Germinal center (tissue), 1 donor: Measurements from ENCODE around the gene OR2T2.
"Not testable (repeated sequence)": the region's sequence is repeated elsewhere in the genome, so short reads cannot be mapped to it uniquely, and the experiment has no call there.

Source experiments
- DNase-seq: peaks from one replicate; pipeline ENCODE4 v3.0.0; 2012; ENCODE audit warnings: mixed read lengths, low spot score

Gene OR2T2

GRCh38 chr1:248445399-248445798, at the start of gene OR2T2:
Gene OR2T2, plus strand, starts transcription at chr1:248445637. Its CDS starts 7,161 bp downstream, at chr1:248452798.
- not testable (repeated sequence) for DNase-seq

- DNase-seq: no peak
These were observed 42.7 kb upstream of the OR2T2 start, which contains the start of gene OR2T1 for GRCh38 chr1:248402748-248403147. Gene OR2T1, plus strand, starts transcription at chr1:248403048. Its CDS starts 3,100 bp downstream, at chr1:248406148.

- DNase-seq: no peak
These were observed 41.4 kb upstream of the OR2T2 start for GRCh38 chr1:248404024-248404423.

GRCh38 chr1:248406721-248407692, 38.4 kb upstream of the OR2T2 start:
- DNase-seq: no peak

- DNase-seq: no peak
These were observed 29.2 kb upstream of the OR2T2 start for GRCh38 chr1:248416226-248416625.

GRCh38 chr1:248417854-248418253, 27.6 kb upstream of the OR2T2 start:
- no peak for DNase-seq

GRCh38 chr1:248421384-248421783, 24.1 kb upstream of the OR2T2 start:
- no peak for DNase-seq

- not testable (repeated sequence) for DNase-seq
These were observed 17.8 kb upstream of the OR2T2 start for GRCh38 chr1:248427526-248428191.

GRCh38 chr1:248428192-248428533, 17.3 kb upstream of the OR2T2 start:
- not testable (repeated sequence) for DNase-seq

- not testable (repeated sequence) for DNase-seq
These were observed 13.8 kb upstream of the OR2T2 start for GRCh38 chr1:248431683-248432082.

GRCh38 chr1:248432201-248432600, 13.2 kb upstream of the OR2T2 start:
- peak; percentile 8 for DNase-seq

- not testable (repeated sequence) for DNase-seq
These were observed 11.5 kb upstream of the OR2T2 start for GRCh38 chr1:248433811-248434415.

GRCh38 chr1:248434913-248435312, 10.5 kb upstream of the OR2T2 start:
- DNase-seq: not testable (repeated sequence)

- DNase-seq: not testable (repeated sequence)
These were observed 9.1 kb upstream of the OR2T2 start for GRCh38 chr1:248436303-248436702.

GRCh38 chr1:248438668-248439067, 6.8 kb upstream of the OR2T2 start:
- not testable (repeated sequence) for DNase-seq

- DNase-seq: not testable (repeated sequence)
These were observed 6.2 kb upstream of the OR2T2 start for GRCh38 chr1:248439283-248439682.

- DNase-seq: not testable (repeated sequence)
These were observed 2.7 kb upstream of the OR2T2 start for GRCh38 chr1:248442500-248443277.

- not testable (repeated sequence) for DNase-seq
These were observed 834 bp upstream of the OR2T2 start for GRCh38 chr1:248444603-248445002.

GRCh38 chr1:248448409-248449074, 3.1 kb downstream of the OR2T2 start:
- DNase-seq: not testable (repeated sequence)

GRCh38 chr1:248449821-248450465, 4.5 kb downstream of the OR2T2 start:
- not testable (repeated sequence) for DNase-seq
